ENCODE measurements around the gene PMEPA1. TPM values are rescaled to one million over a fixed set of nuclear protein-coding genes. Genes with fewer than 3 reads are reported as not detected.
A peak's percentile ranks its signal among the peaks of the same experiment; 100 is the strongest.

The PMEPA1 gene
- total RNA-seq, 1 experiment from 2014 or later: 89.8 TPM

DNA sequence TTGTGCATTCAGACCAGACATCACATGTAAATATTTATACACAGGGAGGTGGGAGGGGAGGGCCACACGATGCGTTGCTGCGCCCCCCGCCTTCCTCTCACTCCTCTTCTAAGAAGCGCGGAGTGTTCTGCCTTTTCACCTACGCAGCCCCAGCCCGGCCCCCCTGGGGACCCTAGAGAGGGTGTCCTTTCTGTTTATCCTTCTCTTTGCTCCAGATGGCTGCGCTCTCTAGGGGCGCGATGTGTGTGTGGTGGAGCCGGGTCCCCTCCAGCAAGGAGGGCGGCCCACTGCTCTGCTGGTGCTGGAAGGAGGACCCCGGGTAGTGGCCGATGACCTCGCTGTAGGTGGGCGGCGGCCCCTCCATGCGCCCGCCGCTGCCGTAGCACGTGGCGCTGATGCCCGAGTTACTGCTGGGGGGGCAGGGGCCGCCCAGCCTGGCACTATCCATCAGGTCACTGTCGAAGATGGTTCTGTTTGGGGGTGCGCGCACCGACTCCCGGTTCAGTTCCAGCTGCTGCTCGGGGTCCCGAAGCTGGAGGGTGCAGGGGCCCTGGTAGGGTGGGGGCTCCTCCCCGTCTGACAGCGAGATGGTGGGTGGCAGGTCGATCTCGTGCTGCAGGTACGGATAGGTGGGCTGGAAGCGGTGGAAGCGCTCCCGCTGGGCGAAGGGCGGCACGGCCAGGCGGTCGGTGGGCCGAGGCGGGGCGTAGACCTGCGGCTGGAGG lies 57.8 kb downstream of the PMEPA1 start:
- DNase-seq (ENCODE audit: low read depth, low spot score) (no peak), ATAC-seq (no peak)
- H3K4me3 ChIP-seq (ENCODE audit: low read depth in 2 of 2, low read length in 2 of 2): no peak overlapping the region
- intact Hi-C loops (cut with micrococcal nuclease; ENCODE audit: unreplicated experiment) (no loop called here), in situ Hi-C loops (cut with HindIII; ENCODE audit: low pct_unique_long_range_greater_than_20kb, low sequenced_read_pairs) (no loop called here)
- no peaks in the 10 kb centered on the region for H3K27me3 ChIP-seq (ENCODE audit: control insufficient read depth, insufficient read depth, low read length)
- no peak overlapping the region for H3K27ac ChIP-seq (ENCODE audit: low read length)
- peaks cover 7% of the 10 kb centered on the region for H3K4me1 ChIP-seq (ENCODE audit: control insufficient read depth, insufficient read depth, low read length)
- ChIA-PET CTCF (interaction anchor here (0.6 kb wide), 1 partner anchor 563 kb away, joined by 4 read pairs; no protein-coding TSS in a partner anchor), POLR2A (no interaction called here)
- H3K36me3 ChIP-seq (ENCODE audit: control insufficient read depth, insufficient read depth, low read length): peaks cover 7% of the 10 kb centered on the region
- BruUV-seq (replicated peaks): no TSS peak
- H3K9me3 ChIP-seq (ENCODE audit: control insufficient read depth, insufficient read depth, low read depth, low read length): no peaks in the 10 kb centered on the region
- TF ChIP-seq TCF7L2 (IDR thresholded peaks at IDR 0.05; ENCODE audit: low read depth, low read length) (no peak), SIN3A (IDR thresholded peaks at IDR 0.05; ENCODE audit: borderline replicate concordance, insufficient read depth, low read depth, low read length) (no peak), POLR2AphosphoS5 (IDR thresholded peaks at IDR 0.05; ENCODE audit: low read depth, low read length) (no peak)
- TF ChIP-seq, protein P1, sequence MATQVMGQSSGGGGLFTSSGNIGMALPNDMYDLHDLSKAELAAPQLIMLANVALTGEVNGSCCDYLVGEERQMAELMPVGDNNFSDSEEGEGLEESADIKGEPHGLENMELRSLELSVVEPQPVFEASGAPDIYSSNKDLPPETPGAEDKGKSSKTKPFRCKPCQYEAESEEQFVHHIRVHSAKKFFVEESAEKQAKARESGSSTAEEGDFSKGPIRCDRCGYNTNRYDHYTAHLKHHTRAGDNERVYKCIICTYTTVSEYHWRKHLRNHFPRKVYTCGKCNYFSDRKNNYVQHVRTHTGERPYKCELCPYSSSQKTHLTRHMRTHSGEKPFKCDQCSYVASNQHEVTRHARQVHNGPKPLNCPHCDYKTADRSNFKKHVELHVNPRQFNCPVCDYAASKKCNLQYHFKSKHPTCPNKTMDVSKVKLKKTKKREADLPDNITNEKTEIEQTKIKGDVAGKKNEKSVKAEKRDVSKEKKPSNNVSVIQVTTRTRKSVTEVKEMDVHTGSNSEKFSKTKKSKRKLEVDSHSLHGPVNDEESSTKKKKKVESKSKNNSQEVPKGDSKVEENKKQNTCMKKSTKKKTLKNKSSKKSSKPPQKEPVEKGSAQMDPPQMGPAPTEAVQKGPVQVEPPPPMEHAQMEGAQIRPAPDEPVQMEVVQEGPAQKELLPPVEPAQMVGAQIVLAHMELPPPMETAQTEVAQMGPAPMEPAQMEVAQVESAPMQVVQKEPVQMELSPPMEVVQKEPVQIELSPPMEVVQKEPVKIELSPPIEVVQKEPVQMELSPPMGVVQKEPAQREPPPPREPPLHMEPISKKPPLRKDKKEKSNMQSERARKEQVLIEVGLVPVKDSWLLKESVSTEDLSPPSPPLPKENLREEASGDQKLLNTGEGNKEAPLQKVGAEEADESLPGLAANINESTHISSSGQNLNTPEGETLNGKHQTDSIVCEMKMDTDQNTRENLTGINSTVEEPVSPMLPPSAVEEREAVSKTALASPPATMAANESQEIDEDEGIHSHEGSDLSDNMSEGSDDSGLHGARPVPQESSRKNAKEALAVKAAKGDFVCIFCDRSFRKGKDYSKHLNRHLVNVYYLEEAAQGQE (IDR thresholded peaks at IDR 0.05; ENCODE audit: insufficient read depth in 1 of 2, low read depth in 2 of 2, low read length in 1 of 2): no peak
- TF ChIP-seq, protein P2, sequence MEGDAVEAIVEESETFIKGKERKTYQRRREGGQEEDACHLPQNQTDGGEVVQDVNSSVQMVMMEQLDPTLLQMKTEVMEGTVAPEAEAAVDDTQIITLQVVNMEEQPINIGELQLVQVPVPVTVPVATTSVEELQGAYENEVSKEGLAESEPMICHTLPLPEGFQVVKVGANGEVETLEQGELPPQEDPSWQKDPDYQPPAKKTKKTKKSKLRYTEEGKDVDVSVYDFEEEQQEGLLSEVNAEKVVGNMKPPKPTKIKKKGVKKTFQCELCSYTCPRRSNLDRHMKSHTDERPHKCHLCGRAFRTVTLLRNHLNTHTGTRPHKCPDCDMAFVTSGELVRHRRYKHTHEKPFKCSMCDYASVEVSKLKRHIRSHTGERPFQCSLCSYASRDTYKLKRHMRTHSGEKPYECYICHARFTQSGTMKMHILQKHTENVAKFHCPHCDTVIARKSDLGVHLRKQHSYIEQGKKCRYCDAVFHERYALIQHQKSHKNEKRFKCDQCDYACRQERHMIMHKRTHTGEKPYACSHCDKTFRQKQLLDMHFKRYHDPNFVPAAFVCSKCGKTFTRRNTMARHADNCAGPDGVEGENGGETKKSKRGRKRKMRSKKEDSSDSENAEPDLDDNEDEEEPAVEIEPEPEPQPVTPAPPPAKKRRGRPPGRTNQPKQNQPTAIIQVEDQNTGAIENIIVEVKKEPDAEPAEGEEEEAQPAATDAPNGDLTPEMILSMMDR (IDR thresholded peaks at IDR 0.05): no peak

DNA sequence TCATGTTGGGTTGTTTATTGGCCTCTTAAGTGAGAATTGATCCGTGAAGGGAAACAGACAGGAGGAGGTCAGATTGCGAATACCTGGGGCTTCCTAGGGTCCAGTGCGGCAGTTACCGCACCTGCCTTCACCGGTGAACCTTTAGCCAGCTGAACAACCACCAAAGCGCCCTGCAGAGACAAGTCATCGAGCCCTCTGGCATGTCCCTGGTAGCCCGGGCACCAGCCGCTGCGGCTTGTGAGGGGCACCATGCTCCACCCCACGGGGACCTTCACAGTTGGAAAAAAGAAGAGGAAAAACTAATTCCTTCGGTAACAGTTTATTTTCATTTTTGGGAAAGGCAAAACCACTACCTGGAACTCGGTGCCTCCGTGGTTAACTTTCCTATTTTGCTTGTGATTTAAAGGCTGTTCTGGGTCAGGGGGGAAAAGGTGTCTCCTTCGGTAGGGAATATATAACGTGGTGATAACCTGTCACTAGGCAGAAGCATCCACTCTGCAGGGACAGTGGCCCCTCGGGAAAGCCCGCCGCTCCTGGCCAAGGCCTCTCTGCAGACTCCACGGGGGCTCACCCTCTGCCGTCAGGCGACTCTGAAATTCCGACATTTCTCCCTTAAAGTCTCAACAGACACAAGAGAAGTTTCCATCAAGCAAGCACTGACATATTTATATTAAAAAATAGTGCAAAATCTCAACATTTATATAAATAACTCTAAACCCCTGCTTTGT lies 58.9 kb downstream of the PMEPA1 start:
- ChIA-PET CTCF (interaction anchor here (0.6 kb wide), 1 partner anchor 564 kb away, joined by 4 read pairs; no protein-coding TSS in a partner anchor), POLR2A (no interaction called here)
- no peak overlapping the region for H3K27ac ChIP-seq (ENCODE audit: low read length)
- no peak overlapping the region for H3K4me3 ChIP-seq (ENCODE audit: low read depth in 2 of 2, low read length in 2 of 2)
- no peaks in the 10 kb centered on the region for H3K27me3 ChIP-seq (ENCODE audit: control insufficient read depth, insufficient read depth, low read length)
- TSS peak; percentile 74 for BruUV-seq (replicated peaks)
- ATAC-seq (no peak), DNase-seq (ENCODE audit: low read depth, low spot score) (no peak)
- intact Hi-C loops (cut with micrococcal nuclease; ENCODE audit: unreplicated experiment) (no loop called here), in situ Hi-C loops (cut with HindIII; ENCODE audit: low pct_unique_long_range_greater_than_20kb, low sequenced_read_pairs) (no loop called here)
- H3K9me3 ChIP-seq (ENCODE audit: control insufficient read depth, insufficient read depth, low read depth, low read length): no peaks in the 10 kb centered on the region
- TF ChIP-seq SIN3A (IDR thresholded peaks at IDR 0.05; ENCODE audit: borderline replicate concordance, insufficient read depth, low read depth, low read length) (no peak), TCF7L2 (IDR thresholded peaks at IDR 0.05; ENCODE audit: low read depth, low read length) (no peak), POLR2AphosphoS5 (IDR thresholded peaks at IDR 0.05; ENCODE audit: low read depth, low read length) (no peak)
- TF ChIP-seq, protein P1 (IDR thresholded peaks at IDR 0.05; ENCODE audit: insufficient read depth in 1 of 2, low read depth in 2 of 2, low read length in 1 of 2): no peak
- peaks cover 7% of the 10 kb centered on the region for H3K36me3 ChIP-seq (ENCODE audit: control insufficient read depth, insufficient read depth, low read length)
- peaks cover 7% of the 10 kb centered on the region for H3K4me1 ChIP-seq (ENCODE audit: control insufficient read depth, insufficient read depth, low read length)
